HepG2 (cell line): ENCODE measurements around the gene GSK3A. TPM values are rescaled to one million over a fixed set of nuclear protein-coding genes. Genes with fewer than 3 reads are reported as not detected.

Experiments
- CENPT ChIP-seq: sonication (generic); formaldehyde crosslinking; IDR thresholded peaks from 2 replicates; pipeline ENCODE4 v1.8.0; 2022; ENCODE audit warnings: low read depth, mild to moderate bottlenecking, moderate library complexity, missing genetic modification reagents
- ETV5 ChIP-seq: IDR thresholded peaks from 2 replicates; pipeline ENCODE4 v1.6.1; 2018; ENCODE audit warnings: missing biosample characterization, missing genetic modification reagents, inconsistent platforms, borderline replicate concordance
- FOXA3 ChIP-seq: IDR thresholded peaks from 2 replicates; pipeline ENCODE4 v1.6.1; 2016; ENCODE audit warnings: missing genetic modification reagents, missing compliant biosample characterization
- HNF1B ChIP-seq: sonication (generic); formaldehyde crosslinking; IDR thresholded peaks from 2 replicates; pipeline ENCODE4 v1.5.1; 2020; ENCODE audit warnings: mild to moderate bottlenecking, moderate library complexity, missing genetic modification reagents
- HNRNPLL ChIP-seq: fragments of 200-400 bp; formaldehyde crosslinking; IDR thresholded peaks from 2 replicates; pipeline ENCODE4 v1.6.1; 2017; ENCODE audit warnings: mild to moderate bottlenecking, low read depth, low read length; ENCODE audit not compliant: poor library complexity, severe bottlenecking
- KDM5A ChIP-seq: fragments of 200-600 bp; sonication (generic); IDR thresholded peaks from 2 replicates; pipeline ENCODE4 v1.7.0; 2018; ENCODE audit warnings: antibody characterized with exemption, mild to moderate bottlenecking, low read length, borderline replicate concordance
- MAZ ChIP-seq, 2 experiments: sonication (generic) in 1 of 2; formaldehyde crosslinking in 1 of 2; IDR thresholded peaks; 2 replicates each; pipeline versions ENCODE4 v1.5.0 to v1.6.1; 2012 to 2020; ENCODE audit warnings: low read depth in 2 of 2, mild to moderate bottlenecking in 2 of 2, borderline replicate concordance in 1 of 2, improper control_type of control experiment in 1 of 2, low read length in 1 of 2, missing genetic modification reagents in 1 of 2, moderate library complexity in 1 of 2
- NFKB2 ChIP-seq: sonication (generic); formaldehyde crosslinking; IDR thresholded peaks from 2 replicates; pipeline ENCODE4 v1.4.0; 2020; ENCODE audit warnings: missing genetic modification reagents, borderline replicate concordance
- NONO ChIP-seq, 2 experiments: fragments of 450-650 bp in 1 of 2; sonication (generic) in 1 of 2; formaldehyde crosslinking in 1 of 2; IDR thresholded peaks in 1 of 2; conservative IDR thresholded peaks in 1 of 2; 2 replicates each; pipeline versions ENCODE4 v1.6.1 to v1.8.0; 2017 to 2022; ENCODE audit warnings: mild to moderate bottlenecking in 1 of 2, missing genetic modification reagents in 1 of 2, moderate library complexity in 1 of 2
- NR2F6 ChIP-seq, 2 experiments: IDR thresholded peaks; 2 replicates each; pipeline ENCODE4 v1.6.1; 2016; ENCODE audit warnings: antibody characterized with exemption in 1 of 2, mild to moderate bottlenecking in 1 of 2
- PLSCR1 ChIP-seq: sonication (generic); formaldehyde crosslinking; IDR thresholded peaks from 2 replicates; pipeline ENCODE4 v1.5.0; 2020; ENCODE audit warnings: missing genetic modification reagents, mild to moderate bottlenecking, borderline replicate concordance
- ZNF224 ChIP-seq: sonication (generic); formaldehyde crosslinking; IDR thresholded peaks from 2 replicates; pipeline ENCODE4 v1.5.0; 2020; ENCODE audit warnings: mild to moderate bottlenecking, missing genetic modification reagents
- ZNF335 ChIP-seq: sonication (generic); formaldehyde crosslinking; IDR thresholded peaks from 2 replicates; pipeline ENCODE4 v1.4.0; 2020; ENCODE audit warnings: missing genetic modification reagents
- ZNF644 ChIP-seq: IDR thresholded peaks from 2 replicates; pipeline ENCODE4 v1.6.1; 2016; ENCODE audit warnings: low read depth
- ZNF772 ChIP-seq: sonication (generic); formaldehyde crosslinking; IDR thresholded peaks from 2 replicates; pipeline ENCODE4 v1.5.0; 2020; ENCODE audit warnings: mild to moderate bottlenecking, missing genetic modification reagents
- polyA plus RNA-seq, 8 experiments: library from polyadenylated mRNA; depleted of rRNA in 3 of 8; stranded (reverse) in 7 of 8; unstranded in 1 of 8; fragments of >200 nt; fragmentation: Illumina TruSeq in 4 of 8; extraction: Trizol in 4 of 8; gene quantifications; 2 replicates each; pipeline versions ENCODE4 v1.2.1 to v1.2.3, GENCODE V29; 2011 to 2016; ENCODE audit warnings: low read depth in 4 of 8, missing spikeins in 1 of 8, mixed read lengths in 1 of 8; ENCODE audit not compliant: insufficient read depth in 1 of 8
- total RNA-seq, 5 experiments: library from RNA; depleted of rRNA; stranded (reverse); fragments of >200 nt; fragmentation: Illumina TruSeq; extraction: Trizol; gene quantifications; 2 replicates each; pipeline ENCODE4 v1.2.3, GENCODE V29; 2016; ENCODE audit warnings: low read depth in 1 of 5
- TF ChIP-seq, protein P1 (sequence below): sonication (generic); formaldehyde crosslinking; IDR thresholded peaks from 2 replicates; pipeline ENCODE4 v1.5.0; 2020; ENCODE audit warnings: missing genetic modification reagents, mild to moderate bottlenecking, borderline replicate concordance
- TF ChIP-seq, protein P2 (sequence below): IDR thresholded peaks from 2 replicates; pipeline ENCODE4 v1.4.0; 2020; ENCODE audit warnings: mild to moderate bottlenecking, missing genetic modification reagents

GSK3A gene
- total and polyA plus RNA-seq, 2 of the 13 experiments (the other 11 are each of a cell fraction or from before 2014, with no cell fraction given), result 16.9 to 52.5 TPM

GRCh38 chr19:42219812-42220750 is 22.3 kb downstream of the GSK3A start, which contains the start of gene ZNF526 (continued):
- TF ChIP-seq NONO (IDR thresholded peaks at IDR 0.05) (no peak), NONO (CRISPR knock-in tag; conservative IDR thresholded peaks at IDR 0.05) (peak; percentile 80), ZNF644 (0 out of 2 replicates have a peak, but pooled peaks have one; percentile 27), KDM5A (peak; percentile 81), ZNF335 (CRISPR knock-in tag) (peak; percentile 40; the same call in 1 of the 2 replicates), ETV5 (CRISPR knock-in tag) (peak; percentile 43; the same call in 1 of the 2 replicates), FOXA3 (CRISPR knock-in tag) (peak; percentile 47; the same call in 1 of the 2 replicates), NFKB2 (CRISPR knock-in tag) (peak; percentile 80; the same call in 1 of the 2 replicates), HNRNPLL (peak; percentile 78), HNF1B (peak; percentile 85), CENPT (CRISPR knock-in tag) (no peak), NR2F6 (IDR thresholded peaks at IDR 0.05) (no peak), NR2F6 (CRISPR knock-in tag; IDR thresholded peaks at IDR 0.05) (peak; percentile 39; the same call in 1 of the 2 replicates), ZNF224 (CRISPR knock-in tag) (peak; percentile 64; the same call in 1 of the 2 replicates), ZNF772 (CRISPR knock-in tag) (no peak), MAZ (IDR thresholded peaks at IDR 0.05; ENCODE audit: borderline replicate concordance, low read depth, low read length) (peak; percentile 48; the same call in 1 of the 2 replicates), MAZ (CRISPR knock-in tag; IDR thresholded peaks at IDR 0.05; ENCODE audit: low read depth) (peak; percentile 86), PLSCR1 (CRISPR knock-in tag) (no peak)
- TF ChIP-seq, protein P1, sequence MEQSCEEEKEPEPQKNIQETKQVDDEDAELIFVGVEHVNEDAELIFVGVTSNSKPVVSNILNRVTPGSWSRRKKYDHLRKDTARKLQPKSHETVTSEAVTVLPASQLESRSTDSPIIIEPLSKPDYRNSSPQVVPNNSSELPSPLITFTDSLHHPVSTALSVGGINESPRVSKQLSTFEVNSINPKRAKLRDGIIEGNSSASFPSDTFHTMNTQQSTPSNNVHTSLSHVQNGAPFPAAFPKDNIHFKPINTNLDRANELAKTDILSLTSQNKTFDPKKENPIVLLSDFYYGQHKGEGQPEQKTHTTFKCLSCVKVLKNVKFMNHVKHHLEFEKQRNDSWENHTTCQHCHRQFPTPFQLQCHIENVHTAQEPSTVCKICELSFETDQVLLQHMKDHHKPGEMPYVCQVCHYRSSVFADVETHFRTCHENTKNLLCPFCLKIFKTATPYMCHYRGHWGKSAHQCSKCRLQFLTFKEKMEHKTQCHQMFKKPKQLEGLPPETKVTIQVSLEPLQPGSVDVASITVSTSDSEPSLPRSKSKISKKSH (CRISPR knock-in tag), result peak; percentile 80; the same call in 1 of the 2 replicates
- TF ChIP-seq, protein P2, sequence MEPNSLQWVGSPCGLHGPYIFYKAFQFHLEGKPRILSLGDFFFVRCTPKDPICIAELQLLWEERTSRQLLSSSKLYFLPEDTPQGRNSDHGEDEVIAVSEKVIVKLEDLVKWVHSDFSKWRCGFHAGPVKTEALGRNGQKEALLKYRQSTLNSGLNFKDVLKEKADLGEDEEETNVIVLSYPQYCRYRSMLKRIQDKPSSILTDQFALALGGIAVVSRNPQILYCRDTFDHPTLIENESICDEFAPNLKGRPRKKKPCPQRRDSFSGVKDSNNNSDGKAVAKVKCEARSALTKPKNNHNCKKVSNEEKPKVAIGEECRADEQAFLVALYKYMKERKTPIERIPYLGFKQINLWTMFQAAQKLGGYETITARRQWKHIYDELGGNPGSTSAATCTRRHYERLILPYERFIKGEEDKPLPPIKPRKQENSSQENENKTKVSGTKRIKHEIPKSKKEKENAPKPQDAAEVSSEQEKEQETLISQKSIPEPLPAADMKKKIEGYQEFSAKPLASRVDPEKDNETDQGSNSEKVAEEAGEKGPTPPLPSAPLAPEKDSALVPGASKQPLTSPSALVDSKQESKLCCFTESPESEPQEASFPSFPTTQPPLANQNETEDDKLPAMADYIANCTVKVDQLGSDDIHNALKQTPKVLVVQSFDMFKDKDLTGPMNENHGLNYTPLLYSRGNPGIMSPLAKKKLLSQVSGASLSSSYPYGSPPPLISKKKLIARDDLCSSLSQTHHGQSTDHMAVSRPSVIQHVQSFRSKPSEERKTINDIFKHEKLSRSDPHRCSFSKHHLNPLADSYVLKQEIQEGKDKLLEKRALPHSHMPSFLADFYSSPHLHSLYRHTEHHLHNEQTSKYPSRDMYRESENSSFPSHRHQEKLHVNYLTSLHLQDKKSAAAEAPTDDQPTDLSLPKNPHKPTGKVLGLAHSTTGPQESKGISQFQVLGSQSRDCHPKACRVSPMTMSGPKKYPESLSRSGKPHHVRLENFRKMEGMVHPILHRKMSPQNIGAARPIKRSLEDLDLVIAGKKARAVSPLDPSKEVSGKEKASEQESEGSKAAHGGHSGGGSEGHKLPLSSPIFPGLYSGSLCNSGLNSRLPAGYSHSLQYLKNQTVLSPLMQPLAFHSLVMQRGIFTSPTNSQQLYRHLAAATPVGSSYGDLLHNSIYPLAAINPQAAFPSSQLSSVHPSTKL (CRISPR knock-in tag), result peak; percentile 53
